H1 (cell line): ENCODE measurements around the gene ZDHHC5. TPM values are rescaled to one million over a fixed set of nuclear protein-coding genes. Genes with fewer than 3 reads are reported as not detected.

Experiments
- ASH2L ChIP-seq: fragments of 200-600, 300-600 bp; sonication (generic); IDR thresholded peaks from one replicate; pipeline ENCODE4 v1.7.1; 2017; ENCODE audit warnings: low read length
- CEBPB ChIP-seq: IDR thresholded peaks from 2 replicates; pipeline ENCODE4 v1.6.1; 2012; ENCODE audit warnings: low read depth, low read length
- CREB1 ChIP-seq: IDR thresholded peaks from 2 replicates; pipeline ENCODE4 v1.6.1; 2012; ENCODE audit warnings: inconsistent platforms
- GTF2F1 ChIP-seq: IDR thresholded peaks from 2 replicates; pipeline ENCODE4 v1.6.1; 2012; ENCODE audit warnings: low read depth, low read length, improper control_type of control experiment, borderline replicate concordance
- HDAC2 ChIP-seq, 2 experiments: fragments of 300-600 bp in 1 of 2; sonication (generic) in 1 of 2; IDR thresholded peaks; 2 replicates each; pipeline ENCODE4 v1.6.1; 2011 to 2012; ENCODE audit warnings: low read depth in 2 of 2, low read length in 2 of 2, mild to moderate bottlenecking in 2 of 2, moderate library complexity in 2 of 2, borderline replicate concordance in 1 of 2, inconsistent platforms in 1 of 2
- JUN ChIP-seq: IDR thresholded peaks from 2 replicates; pipeline ENCODE4 v1.6.1; 2011; ENCODE audit warnings: low read depth, mild to moderate bottlenecking, improper control_type of control experiment, low read length
- NANOG ChIP-seq: IDR thresholded peaks from 2 replicates; pipeline ENCODE4 v1.6.1; 2011; ENCODE audit warnings: low read length, low read depth, mild to moderate bottlenecking, inconsistent platforms; ENCODE audit not compliant: insufficient read depth, poor library complexity, severe bottlenecking
- SIRT6 ChIP-seq: IDR thresholded peaks from one replicate; pipeline ENCODE4 v1.7.1; 2012; ENCODE audit warnings: low read length, inconsistent platforms
- SP1 ChIP-seq: IDR thresholded peaks from 2 replicates; pipeline ENCODE4 v1.6.1; 2011; ENCODE audit warnings: low read depth, low read length
- SP4 ChIP-seq: IDR thresholded peaks from 2 replicates; pipeline ENCODE4 v1.6.1; 2012; ENCODE audit warnings: low read length, inconsistent platforms
- SRF ChIP-seq: IDR thresholded peaks from 2 replicates; pipeline ENCODE4 v1.6.1; 2011; ENCODE audit warnings: mild to moderate bottlenecking, low read depth, low read length, moderate library complexity
- SUZ12 ChIP-seq: fragments of 200-600 bp; sonication (generic); IDR thresholded peaks from 2 replicates; pipeline ENCODE4 v1.6.1; 2012; ENCODE audit warnings: mild to moderate bottlenecking, inconsistent platforms, low read length, moderate library complexity, mixed read lengths
- TBP ChIP-seq: IDR thresholded peaks from 2 replicates; pipeline ENCODE4 v1.6.1; 2011; ENCODE audit warnings: low read depth, low read length, improper control_type of control experiment
- YY1 ChIP-seq: IDR thresholded peaks from 2 replicates; pipeline ENCODE4 v1.6.1; 2011; ENCODE audit warnings: low read depth, mild to moderate bottlenecking, low read length
- polyA plus RNA-seq, 7 experiments: library from polyadenylated mRNA; depleted of rRNA in 3 of 7; stranded (reverse) in 5 of 7; unstranded in 2 of 7; fragments of >200 nt in 5 of 7; fragments of 200-250 nt in 2 of 7; gene quantifications; 1 replicate in 5 of 7; 2 replicates in 1 of 7; 4 replicates in 1 of 7; pipeline versions ENCODE4 v1.2.1 to v1.2.3, GENCODE V29; 2011 to 2013; ENCODE audit warnings: missing spikeins in 2 of 7, mixed read lengths in 2 of 7
- total RNA-seq: library from RNA; stranded (reverse); fragmentation: NEBNext Ultra II Directional; extraction: Animal tissue kit (Norgen Biotek cat#: 25700); gene quantifications from 2 replicates; pipeline ENCODE4 v1.2.1, GENCODE V29; 2021
- TF ChIP-seq, protein P1 (sequence below): IDR thresholded peaks from 2 replicates; pipeline ENCODE4 v1.6.1; 2011; ENCODE audit warnings: low read depth, mild to moderate bottlenecking, low read length; ENCODE audit not compliant: insufficient read depth
- TF ChIP-seq, protein P2 (sequence below): IDR thresholded peaks from 2 replicates; pipeline ENCODE4 v1.6.1; 2011; ENCODE audit warnings: low read length, improper control_type of control experiment
- TF ChIP-seq, protein P3 (sequence below), 3 experiments: IDR thresholded peaks; 1 replicate in 2 of 3; 2 replicates in 1 of 3; pipeline versions ENCODE4 v1.5.1 to v1.6.1; 2011; ENCODE audit warnings: low read length in 3 of 3, mild to moderate bottlenecking in 3 of 3, inconsistent platforms in 2 of 3, low read depth in 1 of 3, moderate library complexity in 1 of 3; ENCODE audit not compliant: insufficient read depth in 1 of 3; ENCODE audit errors: control extremely low read depth in 1 of 3
- TF ChIP-seq, protein P4 (sequence below): IDR thresholded peaks from 2 replicates; pipeline ENCODE4 v1.6.1; 2012; ENCODE audit warnings: low read length, inconsistent platforms

ZDHHC5 gene
- total and polyA plus RNA-seq, 2 of the 8 experiments (the other 6 are each of a cell fraction or from before 2014, with no cell fraction given), result 40.0 to 56.3 TPM

DNA sequence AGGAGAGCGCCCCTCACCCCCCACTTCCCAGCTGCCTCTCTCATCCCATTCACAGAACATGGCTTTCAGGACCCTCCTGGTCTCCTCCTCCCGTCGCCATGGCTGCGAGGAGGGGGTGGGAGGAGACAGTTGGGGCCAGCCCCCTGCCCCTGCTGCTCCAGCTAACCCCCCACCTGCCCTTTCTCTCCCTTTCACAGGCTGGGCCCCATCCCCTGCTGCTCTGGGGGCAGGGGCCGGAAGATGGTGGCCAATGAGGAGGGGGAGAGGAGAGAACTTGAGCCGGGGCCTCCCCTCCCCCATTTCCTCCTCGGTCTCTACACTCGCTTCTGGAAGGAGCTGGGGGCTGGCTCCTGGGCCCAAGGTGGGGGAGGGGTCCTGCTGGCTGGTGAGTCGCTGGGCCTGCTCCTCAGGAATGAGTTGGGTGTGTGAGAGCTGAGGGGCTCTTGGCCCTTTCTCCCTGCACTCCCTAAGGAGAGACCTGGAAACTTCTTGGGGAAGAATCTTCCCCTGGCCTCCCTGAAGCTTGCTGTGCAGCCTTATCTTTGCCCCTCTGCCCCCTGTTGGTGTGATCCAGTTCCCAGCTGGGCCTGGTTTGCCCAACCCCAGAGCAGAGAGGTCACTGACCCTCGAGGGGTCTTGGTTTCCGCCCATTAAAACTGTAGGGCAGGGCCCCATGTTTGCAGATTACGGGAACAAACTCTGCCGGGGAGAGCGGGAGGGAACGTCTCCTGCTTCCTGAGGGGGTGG, 28.4 kb upstream of the ZDHHC5 start (continued):
- TF ChIP-seq, protein P1, sequence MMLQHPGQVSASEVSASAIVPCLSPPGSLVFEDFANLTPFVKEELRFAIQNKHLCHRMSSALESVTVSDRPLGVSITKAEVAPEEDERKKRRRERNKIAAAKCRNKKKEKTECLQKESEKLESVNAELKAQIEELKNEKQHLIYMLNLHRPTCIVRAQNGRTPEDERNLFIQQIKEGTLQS, result no peak
- TF ChIP-seq ASH2L (peak; percentile 97), SUZ12 (no peak), HDAC2 (IDR thresholded peaks at IDR 0.05; ENCODE audit: borderline replicate concordance in 1 of 2, low read depth in 2 of 2, low read length in 2 of 2) (0 out of 4 replicates have a peak, but pooled peaks of 1 of the 2 experiments have one; percentile 19), CREB1 (no peak; the same call in none of the 2 replicates), GTF2F1 (peak; percentile 7; the same call in 1 of the 2 replicates), SIRT6 (no peak), NANOG (peak; percentile 64), CEBPB (no peak), YY1 (peak; percentile 81; the same call in 1 of the 2 replicates), SP1 (peak; percentile 96), SP4 (peak; percentile 50; the same call in 1 of the 2 replicates), SRF (no peak), JUN (no peak), TBP (peak; percentile 71; the same call in 1 of the 2 replicates)
- TF ChIP-seq, protein P2, sequence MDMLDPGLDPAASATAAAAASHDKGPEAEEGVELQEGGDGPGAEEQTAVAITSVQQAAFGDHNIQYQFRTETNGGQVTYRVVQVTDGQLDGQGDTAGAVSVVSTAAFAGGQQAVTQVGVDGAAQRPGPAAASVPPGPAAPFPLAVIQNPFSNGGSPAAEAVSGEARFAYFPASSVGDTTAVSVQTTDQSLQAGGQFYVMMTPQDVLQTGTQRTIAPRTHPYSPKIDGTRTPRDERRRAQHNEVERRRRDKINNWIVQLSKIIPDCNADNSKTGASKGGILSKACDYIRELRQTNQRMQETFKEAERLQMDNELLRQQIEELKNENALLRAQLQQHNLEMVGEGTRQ, result no peak
- TF ChIP-seq, protein P3, sequence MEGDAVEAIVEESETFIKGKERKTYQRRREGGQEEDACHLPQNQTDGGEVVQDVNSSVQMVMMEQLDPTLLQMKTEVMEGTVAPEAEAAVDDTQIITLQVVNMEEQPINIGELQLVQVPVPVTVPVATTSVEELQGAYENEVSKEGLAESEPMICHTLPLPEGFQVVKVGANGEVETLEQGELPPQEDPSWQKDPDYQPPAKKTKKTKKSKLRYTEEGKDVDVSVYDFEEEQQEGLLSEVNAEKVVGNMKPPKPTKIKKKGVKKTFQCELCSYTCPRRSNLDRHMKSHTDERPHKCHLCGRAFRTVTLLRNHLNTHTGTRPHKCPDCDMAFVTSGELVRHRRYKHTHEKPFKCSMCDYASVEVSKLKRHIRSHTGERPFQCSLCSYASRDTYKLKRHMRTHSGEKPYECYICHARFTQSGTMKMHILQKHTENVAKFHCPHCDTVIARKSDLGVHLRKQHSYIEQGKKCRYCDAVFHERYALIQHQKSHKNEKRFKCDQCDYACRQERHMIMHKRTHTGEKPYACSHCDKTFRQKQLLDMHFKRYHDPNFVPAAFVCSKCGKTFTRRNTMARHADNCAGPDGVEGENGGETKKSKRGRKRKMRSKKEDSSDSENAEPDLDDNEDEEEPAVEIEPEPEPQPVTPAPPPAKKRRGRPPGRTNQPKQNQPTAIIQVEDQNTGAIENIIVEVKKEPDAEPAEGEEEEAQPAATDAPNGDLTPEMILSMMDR (IDR thresholded peaks at IDR 0.05; ENCODE audit: control extremely low read depth in 1 of 3, insufficient read depth in 1 of 3, low read depth in 1 of 3, low read length in 3 of 3), result peak in 1 of 3 experiments; percentile 14; a peak in 1 of 4 replicates
- TF ChIP-seq, protein P4, sequence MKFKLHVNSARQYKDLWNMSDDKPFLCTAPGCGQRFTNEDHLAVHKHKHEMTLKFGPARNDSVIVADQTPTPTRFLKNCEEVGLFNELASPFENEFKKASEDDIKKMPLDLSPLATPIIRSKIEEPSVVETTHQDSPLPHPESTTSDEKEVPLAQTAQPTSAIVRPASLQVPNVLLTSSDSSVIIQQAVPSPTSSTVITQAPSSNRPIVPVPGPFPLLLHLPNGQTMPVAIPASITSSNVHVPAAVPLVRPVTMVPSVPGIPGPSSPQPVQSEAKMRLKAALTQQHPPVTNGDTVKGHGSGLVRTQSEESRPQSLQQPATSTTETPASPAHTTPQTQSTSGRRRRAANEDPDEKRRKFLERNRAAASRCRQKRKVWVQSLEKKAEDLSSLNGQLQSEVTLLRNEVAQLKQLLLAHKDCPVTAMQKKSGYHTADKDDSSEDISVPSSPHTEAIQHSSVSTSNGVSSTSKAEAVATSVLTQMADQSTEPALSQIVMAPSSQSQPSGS, result peak; percentile 73
